Central memory CD4-positive, alpha-beta T cell (primary cell): ENCODE measurements around the gene ZYX.
A peak's percentile ranks its signal among the peaks of the same experiment; 100 is the strongest.

Source experiments
- DNase-seq: peaks from one replicate; pipeline ENCODE4 v3.0.0; 2022
- total RNA-seq, 3 experiments: gene quantifications; one replicate each; lab custom pipeline; 2026; lab: John Stamatoyannopoulos, UW

Gene ZYX, protein sequence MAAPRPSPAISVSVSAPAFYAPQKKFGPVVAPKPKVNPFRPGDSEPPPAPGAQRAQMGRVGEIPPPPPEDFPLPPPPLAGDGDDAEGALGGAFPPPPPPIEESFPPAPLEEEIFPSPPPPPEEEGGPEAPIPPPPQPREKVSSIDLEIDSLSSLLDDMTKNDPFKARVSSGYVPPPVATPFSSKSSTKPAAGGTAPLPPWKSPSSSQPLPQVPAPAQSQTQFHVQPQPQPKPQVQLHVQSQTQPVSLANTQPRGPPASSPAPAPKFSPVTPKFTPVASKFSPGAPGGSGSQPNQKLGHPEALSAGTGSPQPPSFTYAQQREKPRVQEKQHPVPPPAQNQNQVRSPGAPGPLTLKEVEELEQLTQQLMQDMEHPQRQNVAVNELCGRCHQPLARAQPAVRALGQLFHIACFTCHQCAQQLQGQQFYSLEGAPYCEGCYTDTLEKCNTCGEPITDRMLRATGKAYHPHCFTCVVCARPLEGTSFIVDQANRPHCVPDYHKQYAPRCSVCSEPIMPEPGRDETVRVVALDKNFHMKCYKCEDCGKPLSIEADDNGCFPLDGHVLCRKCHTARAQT
- 82.1 to 95.8 (median 87.0) reads per million in 3 experiments for total RNA-seq

DNA sequence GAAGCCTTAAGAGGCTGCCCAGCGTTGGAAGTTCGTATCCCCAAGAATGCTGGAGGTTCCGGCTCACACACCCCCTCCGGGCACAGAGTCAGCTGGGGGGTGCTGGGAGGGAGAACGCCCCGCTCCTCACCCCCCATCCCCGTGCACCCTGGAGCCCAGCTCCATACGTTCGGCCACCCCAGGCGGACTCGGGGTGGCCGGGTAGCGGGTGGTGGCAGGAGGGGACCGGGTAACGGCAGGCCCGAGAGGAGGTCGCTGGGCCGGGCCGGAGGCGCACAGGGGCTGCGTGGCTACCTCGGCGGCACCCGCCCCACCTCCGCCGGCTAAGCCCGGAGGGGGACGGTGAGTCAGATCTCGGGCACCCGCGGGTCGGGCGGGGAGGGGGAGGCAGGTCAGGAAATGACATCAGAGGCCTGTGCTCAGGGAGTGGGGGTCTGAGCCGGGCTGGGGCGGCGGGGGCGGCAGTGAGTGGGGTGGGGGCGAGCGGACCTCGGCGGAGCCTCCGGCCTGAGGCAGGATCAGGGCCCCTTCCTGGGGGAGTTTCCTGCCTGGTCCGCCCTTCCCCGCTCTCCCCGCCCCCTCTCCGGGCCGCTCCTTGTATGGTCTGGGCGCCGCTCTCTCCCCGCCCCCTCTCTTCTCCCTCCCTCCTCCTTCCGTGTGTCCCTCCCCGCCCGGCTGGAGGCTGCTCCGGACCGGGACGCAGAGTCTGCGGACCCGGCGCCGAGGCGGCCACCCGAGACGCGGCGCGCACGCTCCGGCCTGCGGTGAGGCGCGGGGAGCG is at the start of gene ZYX:
ZYX (plus strand) TSS at position 700 of the 781 bp plus-strand sequence. CDS start 227 bp downstream, outside the sequence.
- DNase-seq: peak; percentile 82

DNA sequence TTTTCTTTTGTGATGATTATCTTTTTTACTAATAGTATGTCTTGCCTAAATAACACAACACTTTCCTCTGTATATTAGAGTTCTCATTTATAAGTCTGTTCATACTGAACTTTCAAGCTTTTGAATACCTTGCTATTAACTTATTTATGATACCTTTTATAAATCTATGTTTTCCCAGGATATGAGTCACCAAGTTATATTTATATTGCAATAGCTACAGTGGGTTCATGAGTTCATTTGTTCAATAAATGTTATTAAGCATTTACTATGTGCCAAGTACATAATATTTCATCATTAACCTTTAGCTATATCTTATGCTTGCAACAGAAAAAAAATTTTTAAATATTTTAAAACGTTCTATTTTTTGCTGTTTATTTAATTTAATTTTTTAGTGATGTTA is 46.9 kb upstream of the ZYX start:
- no peak for DNase-seq

DNA sequence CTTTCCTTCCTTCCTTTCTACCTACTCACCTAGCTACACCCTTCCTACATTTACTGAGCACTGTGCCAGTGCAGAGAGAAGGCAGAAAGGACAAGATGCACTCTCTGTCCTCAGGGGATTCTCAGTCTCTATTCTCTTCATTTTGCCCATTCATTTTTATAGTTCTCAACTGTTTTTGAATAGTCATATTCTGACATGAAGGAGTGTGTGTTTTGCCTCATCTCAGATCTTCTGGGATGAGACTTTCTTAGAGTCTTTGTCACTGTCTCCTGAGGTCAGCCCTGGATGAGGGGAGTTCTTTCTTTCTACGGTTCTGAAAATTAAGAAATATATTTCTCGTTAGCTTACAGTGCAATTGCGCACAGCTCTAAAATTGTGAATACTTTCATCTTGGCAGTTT is 43.9 kb upstream of the ZYX start:
- DNase-seq: no peak

DNA sequence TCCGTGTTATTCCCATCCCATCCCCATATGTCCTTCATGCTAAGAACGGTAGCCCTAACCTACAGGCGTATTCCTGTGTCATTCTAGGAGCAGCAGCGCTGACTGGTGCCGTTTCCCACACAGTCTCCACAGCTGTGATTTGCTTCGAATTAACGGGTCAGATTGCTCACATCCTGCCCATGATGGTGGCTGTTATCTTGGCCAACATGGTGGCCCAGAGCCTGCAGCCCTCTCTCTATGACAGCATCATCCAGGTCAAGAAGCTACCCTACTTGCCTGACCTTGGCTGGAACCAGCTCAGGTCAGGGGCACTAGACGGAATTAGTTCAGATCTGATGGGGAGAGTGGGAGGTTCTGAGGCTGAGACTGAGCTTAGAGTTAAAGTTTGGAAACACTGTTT is 39.3 kb upstream of the ZYX start:
- DNase-seq: no peak

DNA sequence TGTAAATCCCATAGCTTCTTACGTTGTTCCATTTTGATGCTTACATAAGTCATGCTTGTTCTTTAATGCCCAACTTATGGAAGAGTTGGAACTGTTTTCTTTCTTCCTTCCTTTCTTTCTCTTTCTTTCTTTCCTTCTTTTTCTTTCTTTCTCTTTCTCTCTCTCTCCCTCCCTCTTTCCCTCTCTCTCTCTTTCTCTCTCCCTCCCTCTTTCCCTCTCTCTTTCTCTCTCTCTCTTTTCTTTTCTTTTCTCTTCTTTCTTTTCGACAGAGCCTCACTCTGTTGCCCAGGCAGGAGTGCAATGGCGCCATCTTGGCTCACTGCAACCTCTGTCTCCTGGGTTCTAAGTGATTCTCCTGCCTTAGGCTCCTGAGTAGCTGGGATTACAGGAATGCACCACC is 37.5 kb upstream of the ZYX start:
- DNase-seq: no peak

DNA sequence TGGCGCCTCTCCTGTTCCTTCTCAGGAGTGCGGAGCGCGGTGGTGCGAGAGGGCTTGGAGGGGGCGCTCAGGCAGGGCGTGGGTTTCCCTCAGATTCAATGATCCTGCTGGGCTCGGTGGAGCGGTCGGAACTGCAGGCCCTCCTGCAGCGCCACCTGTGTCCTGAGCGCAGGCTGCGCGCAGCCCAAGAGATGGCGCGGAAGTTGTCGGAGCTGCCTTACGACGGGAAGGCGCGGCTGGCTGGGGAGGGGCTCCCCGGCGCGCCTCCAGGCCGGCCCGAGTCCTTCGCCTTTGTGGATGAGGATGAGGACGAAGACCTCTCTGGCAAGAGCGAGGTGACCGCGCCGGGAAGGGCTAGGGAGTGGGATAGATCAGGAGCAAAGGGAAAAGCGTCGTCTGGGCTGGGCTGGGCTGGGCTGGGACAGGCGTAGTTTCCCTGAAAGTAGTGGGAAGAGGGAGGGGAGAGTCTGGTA is 35.7 kb upstream of the ZYX start:
- DNase-seq: peak; percentile 48

DNA sequence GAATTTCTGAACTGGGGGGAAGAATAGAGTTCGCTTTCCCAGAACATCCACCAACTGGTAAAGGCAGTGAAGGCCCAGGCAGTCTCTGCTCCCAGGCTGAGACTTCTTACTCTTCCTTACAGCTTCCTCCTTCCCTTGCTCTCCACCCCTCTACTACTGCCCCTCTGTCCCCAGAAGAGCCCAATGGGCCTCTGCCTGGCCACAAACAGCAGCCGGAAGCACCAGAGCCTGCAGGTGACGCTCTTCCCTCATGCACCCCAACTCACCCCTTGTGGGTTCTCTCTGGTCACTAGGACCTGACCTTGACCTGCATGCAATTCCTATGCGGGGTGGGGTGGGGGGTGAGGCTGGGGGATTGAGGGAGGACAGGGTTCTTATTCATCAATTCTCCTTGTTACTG is 35.1 kb upstream of the ZYX start:
- DNase-seq: no peak

DNA sequence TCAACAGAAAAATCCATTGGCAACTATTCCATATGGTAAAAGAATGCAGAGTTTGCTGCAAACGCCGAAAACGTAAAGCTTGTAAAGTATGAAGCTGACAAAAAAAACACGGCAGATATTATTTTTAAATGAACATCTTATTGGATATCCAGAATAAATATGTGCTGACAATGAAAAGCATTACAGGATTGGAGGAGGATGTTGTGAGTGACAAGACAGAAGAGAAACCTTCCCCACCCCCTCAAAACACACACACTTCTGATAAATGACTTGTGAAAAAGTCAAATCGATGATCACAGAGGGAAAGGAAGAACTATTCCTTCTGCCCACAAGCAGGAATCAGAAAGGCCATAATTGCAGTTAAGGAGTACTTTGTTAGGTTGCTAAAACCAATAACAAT is 33.2 kb upstream of the ZYX start:
- no peak for DNase-seq

DNA sequence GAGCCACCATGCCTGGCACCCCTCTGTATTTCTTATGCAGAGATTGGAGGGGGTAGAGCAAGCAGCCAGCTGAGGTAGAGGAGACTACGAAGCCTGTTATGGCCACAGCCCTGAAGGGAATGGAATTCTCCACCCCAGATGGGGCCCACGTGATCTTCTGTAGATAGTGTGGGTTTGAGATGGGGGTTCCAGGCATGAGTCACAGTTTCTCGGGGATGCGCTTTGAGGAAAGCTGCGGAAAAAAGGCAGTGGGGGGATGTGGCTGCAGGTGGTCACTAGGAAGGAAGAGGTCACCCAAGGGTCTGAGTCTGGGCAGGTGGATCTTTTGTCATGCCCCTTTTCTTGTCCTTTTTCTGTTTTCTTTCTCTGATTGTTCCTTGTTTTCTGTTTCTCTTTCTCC is 30.1 kb upstream of the ZYX start:
- no peak for DNase-seq

DNA sequence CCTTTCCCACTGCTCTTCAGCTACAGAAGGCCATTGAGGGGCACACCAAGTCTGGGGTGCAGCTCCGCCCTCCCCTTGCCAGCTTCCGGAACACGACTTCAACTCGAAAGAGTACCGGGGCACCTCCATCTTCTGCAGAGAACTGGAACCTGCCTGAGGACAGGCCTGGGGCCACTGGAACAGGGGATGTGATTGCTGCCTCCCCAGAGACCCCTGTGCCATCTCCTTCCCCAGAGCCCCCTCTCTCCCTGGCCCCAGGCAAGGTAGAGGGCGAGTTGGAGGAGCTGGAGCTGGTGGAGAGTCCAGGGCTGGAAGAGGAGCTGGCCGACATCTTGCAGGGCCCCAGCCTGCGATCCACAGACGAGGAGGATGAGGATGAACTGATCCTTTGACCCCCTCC is 29.6 kb upstream of the ZYX start:
- DNase-seq: no peak

DNA sequence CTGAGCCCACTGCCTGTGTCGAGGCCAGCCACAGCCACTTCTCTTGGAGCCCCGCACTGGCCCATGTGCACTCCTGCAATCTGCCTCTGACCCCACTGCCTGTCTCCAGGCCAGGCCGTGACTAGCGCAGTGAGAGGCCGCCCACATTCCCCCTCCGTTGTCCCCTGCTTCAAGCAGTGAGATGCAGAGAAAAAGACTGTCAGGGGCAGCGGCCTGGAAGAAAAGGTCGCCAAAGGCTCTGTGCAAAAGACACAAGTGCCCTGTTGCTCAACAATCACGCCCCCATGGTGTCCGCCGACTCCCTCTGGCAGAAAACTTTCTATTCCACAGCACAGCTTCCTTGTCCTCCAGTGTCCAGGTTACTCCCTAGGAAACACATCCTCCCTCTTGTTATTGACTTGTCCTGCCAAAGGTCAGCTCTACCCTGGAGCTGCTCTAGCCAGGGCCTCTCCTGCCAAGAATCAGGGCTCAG is 28.6 kb upstream of the ZYX start:
- no peak for DNase-seq

DNA sequence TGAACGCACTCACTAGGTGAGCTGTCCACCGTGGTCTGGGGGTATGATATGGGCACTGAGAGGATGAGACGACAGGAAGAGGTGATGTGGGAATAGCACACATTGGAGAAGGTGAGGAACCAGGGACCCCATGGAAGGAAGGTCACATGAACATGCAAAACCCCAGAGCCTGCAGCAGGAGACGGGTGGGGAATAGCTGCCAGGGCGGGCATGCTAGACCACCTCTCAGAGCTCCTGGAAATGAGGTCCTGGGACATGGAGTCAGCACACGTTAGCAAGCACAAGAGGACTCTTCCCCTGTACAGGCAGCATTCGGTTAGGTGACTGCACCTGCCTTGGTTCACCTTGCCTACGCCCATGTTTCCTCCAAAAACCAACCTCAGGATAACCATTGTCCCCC is 26.8 kb upstream of the ZYX start:
- DNase-seq: no peak

DNA sequence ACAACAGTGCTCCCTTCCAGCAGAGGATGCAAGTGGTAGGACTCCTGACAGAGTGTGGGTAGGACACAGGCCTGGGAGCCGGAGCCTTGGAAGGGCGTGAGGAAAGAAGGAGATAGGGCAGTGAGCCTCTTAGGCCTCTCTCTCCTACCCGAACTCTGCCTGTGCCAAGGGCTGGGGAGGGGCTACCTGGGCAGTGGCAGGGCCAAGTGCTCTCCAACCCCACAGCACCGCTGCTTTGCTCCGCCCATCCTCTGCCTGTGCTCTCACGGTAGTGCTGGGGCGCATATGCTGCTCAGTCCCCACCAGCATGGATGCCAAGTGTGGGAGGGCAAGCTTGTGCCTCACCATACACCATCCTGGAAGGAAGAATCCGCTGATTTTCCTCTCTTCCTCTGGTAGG is 26.2 kb upstream of the ZYX start:
- DNase-seq: no peak

DNA sequence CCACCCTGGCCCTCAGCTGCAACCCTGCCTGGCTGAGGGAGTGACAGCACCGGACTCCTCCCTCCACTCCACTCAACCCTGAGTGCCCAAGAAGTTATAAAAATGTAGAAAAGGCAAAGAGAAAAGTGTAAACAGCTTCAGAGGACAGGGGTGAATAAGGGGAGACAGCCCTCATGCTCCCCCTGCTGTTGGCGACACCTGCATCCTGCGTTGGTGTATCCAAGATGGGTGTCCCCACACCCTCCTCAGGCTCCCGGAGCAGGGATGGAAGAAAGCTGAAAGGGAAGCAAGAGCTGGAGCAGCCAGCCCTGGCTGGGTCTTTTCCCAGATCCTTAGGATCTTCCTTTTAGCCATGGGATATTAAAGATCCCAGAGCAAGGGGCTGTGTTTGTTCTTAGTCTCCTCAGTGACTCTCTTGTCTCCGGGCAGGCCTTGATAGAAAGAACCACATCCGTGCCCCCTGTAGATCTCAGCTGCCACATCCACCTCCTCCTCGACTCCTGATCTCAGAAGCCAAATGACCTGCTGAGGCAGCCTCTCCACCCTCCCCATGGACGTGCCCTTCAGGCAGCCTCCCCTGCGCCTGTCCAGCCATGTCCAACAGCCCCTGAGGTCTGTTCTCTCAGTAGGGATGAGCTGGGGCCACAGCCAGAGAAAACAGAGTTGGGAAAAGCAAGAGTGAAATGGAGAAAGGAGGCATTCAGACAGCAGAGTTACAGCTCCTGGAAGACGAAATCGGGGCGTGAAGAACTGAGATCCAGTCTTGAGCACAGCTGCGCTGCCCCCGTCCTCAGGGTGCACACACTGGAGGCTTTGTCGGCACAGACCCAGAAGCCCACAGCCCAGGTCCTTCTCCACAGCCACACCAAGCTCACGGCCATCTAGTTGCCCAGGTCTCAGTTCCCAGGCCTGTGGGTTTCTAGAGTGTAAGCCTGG is 25.4 kb upstream of the ZYX start:
- no peak for DNase-seq

DNA sequence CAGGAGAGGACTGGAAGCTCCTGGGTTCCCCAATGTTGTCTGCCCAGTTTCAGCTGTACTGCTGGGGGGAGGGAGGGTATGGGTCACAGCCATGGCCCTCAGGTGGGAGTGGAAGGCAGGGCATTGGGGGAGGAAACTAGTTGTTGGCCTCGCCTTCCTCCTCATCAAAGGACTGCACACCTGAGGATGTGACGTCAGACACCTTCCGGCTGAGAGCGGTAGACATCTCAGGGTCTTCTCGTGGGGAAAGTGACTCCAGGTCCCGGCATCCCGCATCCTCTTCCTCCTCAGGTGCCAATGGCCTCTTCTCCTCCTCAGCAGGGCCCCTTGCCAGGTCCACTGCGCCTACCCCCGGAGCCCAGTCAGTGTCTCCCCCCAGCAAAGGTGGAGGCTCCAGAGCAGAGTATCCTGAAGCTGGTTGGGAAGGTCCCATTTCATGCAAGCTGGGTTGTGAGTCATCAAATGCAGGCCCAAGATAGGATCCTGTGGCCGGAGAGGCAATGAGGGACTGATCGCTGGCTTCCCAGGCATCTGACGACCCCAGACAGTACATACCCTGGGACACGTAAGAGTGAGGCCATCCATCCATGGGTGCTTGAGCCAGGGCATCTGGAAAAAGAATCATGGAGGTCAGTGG is 24.6 kb upstream of the ZYX start:
- no peak for DNase-seq

DNA sequence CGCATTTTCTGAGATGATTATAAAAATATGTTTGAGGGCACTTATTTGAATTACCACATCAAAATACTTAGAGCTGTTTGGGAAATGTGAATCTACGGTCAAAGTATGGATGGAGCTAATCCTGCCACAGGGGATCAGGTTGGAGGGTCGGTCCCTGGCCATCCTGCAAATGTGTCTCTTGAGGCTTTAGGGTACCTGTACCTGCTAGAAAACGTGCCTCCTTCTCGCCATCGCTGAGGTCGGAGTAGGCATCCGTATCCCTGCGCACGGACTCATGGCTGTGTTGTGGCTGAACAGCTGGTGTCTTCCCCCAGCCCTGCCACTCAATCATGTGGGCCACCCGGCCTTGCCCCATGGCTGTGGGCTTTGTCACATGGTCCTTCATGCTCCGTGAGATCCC is 22.5 kb upstream of the ZYX start:
- DNase-seq: no peak

DNA sequence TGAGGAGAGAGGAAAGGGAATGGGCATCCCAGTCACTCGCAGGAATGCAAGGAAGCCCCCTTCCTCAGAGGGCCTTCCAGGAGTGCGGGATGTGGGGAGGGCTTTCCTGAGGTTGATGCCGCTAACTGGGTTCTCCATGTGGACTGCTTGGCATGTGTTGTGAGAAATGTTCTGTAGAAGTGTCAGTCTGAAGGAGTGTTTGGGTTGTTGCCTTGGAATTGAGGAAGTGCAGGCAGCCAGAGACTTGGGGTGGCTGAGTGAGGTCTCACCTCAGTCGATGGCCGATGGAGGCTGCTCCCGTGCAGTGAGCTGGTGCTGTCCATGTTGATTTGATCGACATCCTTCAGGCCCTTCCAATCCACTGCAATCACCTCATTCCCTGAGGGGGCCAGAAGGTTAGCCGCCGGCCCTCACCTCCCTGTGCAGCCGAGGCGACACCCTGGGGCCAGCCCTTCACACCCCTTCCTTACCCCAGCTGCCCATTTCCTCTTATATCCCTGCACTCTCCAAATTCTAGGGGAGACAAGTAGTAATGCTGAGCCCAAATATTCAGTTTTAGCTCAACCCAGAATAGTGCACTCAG is 21.3 kb upstream of the ZYX start:
- no peak for DNase-seq

DNA sequence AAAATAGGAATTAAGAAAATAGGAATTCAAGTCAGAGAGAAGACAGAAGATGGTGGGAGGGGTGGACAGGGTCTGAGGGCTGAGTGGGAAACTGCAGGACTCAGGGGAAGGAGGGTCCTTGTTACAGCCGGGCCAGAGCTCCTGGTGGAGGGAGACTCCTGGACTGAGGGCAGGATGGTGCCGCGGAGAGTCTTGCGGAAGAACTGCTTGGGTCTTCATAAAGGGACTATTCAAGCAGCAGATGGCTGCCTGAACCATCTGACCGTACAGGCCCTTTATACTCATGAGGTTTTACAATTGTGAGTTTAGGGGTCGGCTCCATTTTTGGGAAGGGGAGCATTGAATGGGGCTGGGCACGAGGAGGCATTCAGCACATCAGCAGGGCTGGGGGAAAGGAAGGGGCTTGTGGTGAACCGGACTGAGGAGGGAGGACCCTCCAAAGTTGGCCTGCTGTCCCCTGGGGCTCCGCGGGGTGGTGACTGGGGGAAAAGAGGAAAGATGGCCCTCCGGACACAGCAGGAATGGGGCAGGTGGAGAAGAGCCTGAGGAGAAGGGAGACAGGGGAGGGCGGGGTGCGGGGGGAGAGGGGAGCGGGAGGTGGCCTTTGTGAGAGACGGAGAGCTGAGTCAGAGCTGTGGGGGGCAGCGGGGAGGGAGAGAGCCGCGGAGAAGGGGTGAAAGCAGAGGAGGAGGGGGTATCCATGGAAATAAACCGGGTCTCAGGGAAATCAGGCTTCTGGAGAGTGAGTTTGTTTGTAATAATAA is 20.2 kb upstream of the ZYX start:
- no peak for DNase-seq

DNA sequence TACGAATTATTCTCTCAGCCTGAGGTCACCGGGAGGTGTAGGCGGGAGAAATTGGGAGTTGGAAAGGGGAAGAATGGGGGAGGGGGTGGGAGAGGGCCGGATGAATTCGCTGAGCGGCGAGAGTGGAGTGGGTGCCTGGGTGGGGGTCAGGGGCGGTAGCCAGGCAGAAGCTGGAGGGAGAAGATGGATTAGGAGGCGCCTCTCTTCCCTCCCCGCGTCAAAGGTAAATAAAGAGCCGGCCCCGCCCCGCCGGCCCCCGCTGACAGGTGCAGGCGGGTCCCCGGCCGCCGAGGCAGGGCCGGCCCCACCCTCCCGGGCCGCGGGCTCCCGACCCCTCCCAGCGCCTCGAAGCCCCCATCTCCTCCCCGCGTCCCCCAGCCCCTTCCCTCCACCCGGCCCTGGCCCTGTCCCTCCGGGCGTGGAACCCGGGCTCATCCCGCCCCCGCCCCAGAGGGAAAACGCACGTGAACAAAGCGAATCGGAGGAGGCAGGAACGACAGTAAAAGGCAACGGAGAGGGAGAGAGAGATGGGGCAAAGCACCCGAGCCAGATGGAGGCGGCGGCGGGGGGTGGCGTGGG is 19.5 kb upstream of the ZYX start:
- DNase-seq: no peak
